K562 (cell line): ENCODE measurements around the gene CDH8. TPM values are rescaled to one million over a fixed set of nuclear protein-coding genes. Genes with fewer than 3 reads are reported as not detected.

Experiments
- ATAC-seq: fragments of 200-7000 bp; cut with Tn5 transposase; 3 replicates; pipeline ENCODE4 v1.9.1; 2020; ENCODE audit warnings: moderate library complexity
- BruUV-seq: library from RNA; stranded (reverse); fragments of 400-500 nt; replicated peaks from 2 replicates; lab custom pipeline; 2021; lab: Mats Ljungman, UMichigan
- CTCF ChIA-PET: fragments of 300-600 bp; formaldehyde crosslinking; extraction: SDS; loops from one replicate; lab custom pipeline; 2021; ENCODE audit warnings: low intra/inter-chr PET ratio; lab: Yijun Ruan, JAX
- POLR2A ChIA-PET: fragments of 300-600, 350-650 bp; sonication (Branson Sonifier 250); formaldehyde crosslinking; extraction: SDS; loops from one replicate; lab custom pipeline; 2021; ENCODE audit warnings: antibody characterized with exemption, inconsistent platforms; lab: Yijun Ruan, JAX
- DNase-seq, 4 experiments: peaks; one replicate each; pipeline versions ENCODE4 v3.0.0 to v3.0.0-alpha.2; 2011 to 2018; ENCODE audit warnings: low spot score in 3 of 4, mixed read lengths in 3 of 4; ENCODE audit errors: extremely low read depth in 1 of 4
- FAIRE-seq: peaks from 2 replicates; lab custom pipeline; 2011; peaks lifted over from hg19 to GRCh38; lab: Jason Lieb, UNC
- H2AFZ ChIP-seq: 2 replicates; pipeline ENCODE4 v1.6.0; 2011; ENCODE audit warnings: low read depth, low read length, control low read depth, inconsistent platforms
- H3K27ac ChIP-seq: fragments of 200-600 bp; 3 replicates; pipeline ENCODE4 v1.8.0; 2011; ENCODE audit warnings: low read depth, mild to moderate bottlenecking, control low read depth, inconsistent platforms, low read length, moderate library complexity, mixed read lengths; ENCODE audit errors: extremely low read depth
- H3K27me3 ChIP-seq, 2 experiments: fragments of 300-600 bp in 1 of 2; 2 replicates in 1 of 2; 3 replicates in 1 of 2; pipeline versions ENCODE4 v1.6.0 to v1.8.0; 2011; ENCODE audit warnings: inconsistent platforms in 2 of 2, low read length in 2 of 2, mild to moderate bottlenecking in 1 of 2, mixed read lengths in 1 of 2, moderate library complexity in 1 of 2; ENCODE audit not compliant: control insufficient read depth in 2 of 2, insufficient read depth in 2 of 2
- H3K36me3 ChIP-seq: fragments of 300-600 bp; 3 replicates; pipeline ENCODE4 v1.8.0; 2011; ENCODE audit warnings: mild to moderate bottlenecking, low read length, inconsistent platforms; ENCODE audit not compliant: control insufficient read depth, insufficient read depth
- H3K4me1 ChIP-seq, 2 experiments: fragments of 200-600 bp in 1 of 2; replicated peaks in 1 of 2; 2 replicates in 1 of 2; 3 replicates in 1 of 2; pipeline versions ENCODE4 v1.5.1 to v1.8.0; 2011; ENCODE audit warnings: inconsistent platforms in 2 of 2, low read length in 2 of 2, mild to moderate bottlenecking in 1 of 2, mixed read lengths in 1 of 2, moderate library complexity in 1 of 2; ENCODE audit not compliant: control insufficient read depth in 2 of 2, insufficient read depth in 2 of 2
- H3K4me2 ChIP-seq: 2 replicates; pipeline ENCODE4 v1.6.1; 2011; ENCODE audit warnings: low read length, control low read depth, inconsistent platforms, mixed read lengths; ENCODE audit not compliant: insufficient read depth
- H3K4me3 ChIP-seq: fragments of 200-600 bp; sonication (generic), shearing (Covaris generic); 2 replicates; pipeline ENCODE4 v1.5.1; 2016; ENCODE audit warnings: control low read depth, inconsistent platforms
- H3K79me2 ChIP-seq: fragments of 200-600 bp; 3 replicates; pipeline ENCODE4 v1.8.0; 2011; ENCODE audit warnings: low read length, inconsistent platforms; ENCODE audit not compliant: control insufficient read depth, insufficient read depth
- H3K9ac ChIP-seq, 2 experiments: 2 replicates each; pipeline versions ENCODE4 v1.6.0 to v1.6.1; 2011; ENCODE audit warnings: low read depth in 2 of 2, low read length in 2 of 2, control low read depth in 1 of 2, inconsistent platforms in 1 of 2, mild to moderate bottlenecking in 1 of 2, mixed read lengths in 1 of 2; ENCODE audit not compliant: insufficient read depth in 1 of 2
- H3K9me1 ChIP-seq: one replicate; pipeline ENCODE4 v1.6.0; 2011; ENCODE audit warnings: inconsistent platforms, mild to moderate bottlenecking, low read length, moderate library complexity; ENCODE audit not compliant: control insufficient read depth, insufficient read depth
- H3K9me3 ChIP-seq: replicated peaks from 2 replicates; pipeline ENCODE4 v1.5.1; 2011; ENCODE audit warnings: low read depth, low read length, inconsistent platforms; ENCODE audit not compliant: control insufficient read depth, insufficient read depth
- H4K20me1 ChIP-seq: replicated peaks from 2 replicates; pipeline ENCODE4 v1.6.1; 2011; ENCODE audit warnings: low read length, inconsistent platforms, mixed read lengths; ENCODE audit not compliant: control insufficient read depth, insufficient read depth
- ATF1 ChIP-seq, 2 experiments: fragments of 450-650 bp in 1 of 2; IDR thresholded peaks; 2 replicates each; pipeline ENCODE4 v1.6.1; 2016; ENCODE audit warnings: missing compliant biosample characterization in 1 of 2, missing genetic modification characterization in 1 of 2
- CREB5 ChIP-seq: fragments of 250-450 bp; sonication (Bioruptor Pico); IDR thresholded peaks from 2 replicates; pipeline ENCODE4 v1.5.0; 2020; ENCODE audit warnings: mild to moderate bottlenecking
- CREM ChIP-seq: IDR thresholded peaks from 2 replicates; pipeline ENCODE4 v1.6.1; 2014; ENCODE audit warnings: antibody characterized with exemption, low read depth
- CTCF ChIP-seq, 3 experiments: IDR thresholded peaks in 2 of 3; conservative IDR thresholded peaks in 1 of 3; 2 replicates each; pipeline ENCODE4 v1.5.1; 2011 to 2012; ENCODE audit warnings: low read length in 3 of 3, mild to moderate bottlenecking in 3 of 3, control low read depth in 2 of 3, improper control_type of control experiment in 1 of 3, inconsistent platforms in 1 of 3, low read depth in 1 of 3, mixed read lengths in 1 of 3, moderate library complexity in 1 of 3; ENCODE audit not compliant: insufficient read depth in 2 of 3
- MAZ ChIP-seq, 2 experiments: fragments of 450-650 bp in 1 of 2; sonication (generic) in 1 of 2; formaldehyde crosslinking; IDR thresholded peaks in 1 of 2; conservative IDR thresholded peaks in 1 of 2; 2 replicates each; pipeline versions ENCODE4 v1.4.0 to v1.5.0; 2020; ENCODE audit warnings: mild to moderate bottlenecking in 1 of 2, missing genetic modification reagents in 1 of 2
- MITF ChIP-seq: IDR thresholded peaks from 2 replicates; pipeline ENCODE4 v1.6.1; 2014; ENCODE audit warnings: antibody characterized with exemption
- NFE2 ChIP-seq: IDR thresholded peaks from 2 replicates; pipeline ENCODE4 v1.6.1; 2014; ENCODE audit warnings: antibody characterized with exemption, low read depth
- NFIC ChIP-seq: fragments of 450-650 bp; IDR thresholded peaks from 2 replicates; pipeline ENCODE4 v1.6.1; 2017; ENCODE audit warnings: mild to moderate bottlenecking, inconsistent platforms
- NUFIP1 ChIP-seq: fragments of 450-650 bp; IDR thresholded peaks from 2 replicates; pipeline ENCODE4 v1.6.1; 2018; ENCODE audit not compliant: partially characterized antibody
- RAD21 ChIP-seq, 2 experiments: fragments of 250-450 bp in 1 of 2; fragments of 450-650 bp in 1 of 2; sonication (Bioruptor Pico) in 1 of 2; formaldehyde crosslinking in 1 of 2; IDR thresholded peaks in 1 of 2; conservative IDR thresholded peaks in 1 of 2; 2 replicates each; pipeline versions ENCODE4 v1.4.0 to v1.8.0; 2020 to 2022; ENCODE audit warnings: mild to moderate bottlenecking in 2 of 2, moderate library complexity in 1 of 2
- SLC30A9 ChIP-seq: fragments of 250-450 bp; sonication (Bioruptor Pico); IDR thresholded peaks from 2 replicates; pipeline ENCODE4 v1.8.0; 2022; ENCODE audit warnings: mild to moderate bottlenecking, moderate library complexity
- UBTF ChIP-seq, 2 experiments: IDR thresholded peaks; 2 replicates each; pipeline ENCODE4 v1.6.1; 2012; ENCODE audit warnings: improper control_type of control experiment in 2 of 2, low read depth in 2 of 2, low read length in 2 of 2, borderline replicate concordance in 1 of 2
- ZBTB8A ChIP-seq: fragments of 450-650 bp; IDR thresholded peaks from 2 replicates; pipeline ENCODE4 v1.6.1; 2018; ENCODE audit warnings: mild to moderate bottlenecking, moderate library complexity; ENCODE audit not compliant: partially characterized antibody
- ZFP91 ChIP-seq: sonication (generic); formaldehyde crosslinking; IDR thresholded peaks from 2 replicates; pipeline ENCODE4 v1.8.0; 2022; ENCODE audit warnings: mild to moderate bottlenecking, missing genetic modification reagents
- WGBS: fragments of 100-300 bp; shearing (Covaris generic); methylation state at CpG from one replicate; pipeline ENCODE4 v1.1.6; 2016; ENCODE audit warnings: low coverage, mixed read lengths; ENCODE audit not compliant: insufficient coverage; ENCODE audit errors: missing lambda C conversion rate; 5-methylcytosine and 5-hydroxymethylcytosine counted together
- in situ Hi-C: fragments of 300-500 bp; cut with MboI; formaldehyde crosslinking; loops from 4 replicates; pipeline ENCODE4 v1.15.0; 2018; ENCODE audit warnings: inconsistent platforms, mixed read lengths
- intact Hi-C: fragments of 100-400 bp; cut with micrococcal nuclease; formaldehyde crosslinking; loops from 2 replicates; pipeline ENCODE4 v1.14.2; 2022
- polyA plus RNA-seq, 8 experiments: library from polyadenylated mRNA; depleted of rRNA in 4 of 8; stranded (reverse) in 5 of 8; unstranded in 3 of 8; fragments of >200 nt; fragmentation: Nextera tagmentation in 2 of 8; fragmentation: Illumina TruSeq in 1 of 8; extraction: Ambion mirVana in 2 of 8; extraction: Trizol in 1 of 8; gene quantifications; 2 replicates each; pipeline versions ENCODE4 v1.2.1 to v1.2.3, GENCODE V29; 2011 to 2014; ENCODE audit warnings: inconsistent platforms in 1 of 8, missing spikeins in 1 of 8
- total RNA-seq, 7 experiments: library from RNA; depleted of rRNA in 6 of 7; stranded (reverse); fragments of >200 nt in 6 of 7; fragmentation: Illumina TruSeq in 2 of 7; extraction: Trizol in 2 of 7; gene quantifications; 2 replicates each; pipeline versions ENCODE4 v1.2.1 to v1.2.3, GENCODE V29; 2011 to 2021; ENCODE audit warnings: low replicate concordance in 1 of 7

CDH8 gene
- total and polyA plus RNA-seq, 9 of the 15 experiments (the other 6 are each of a cell fraction or from before 2014, with no cell fraction given): 0.22 to 1.4 (median 0.42) TPM; not detected in 4

GRCh38 chr16:61879306-61879705 is 156.9 kb downstream of the CDH8 start:
- no peaks in the 10 kb centered on the region for H4K20me1 ChIP-seq
- in situ Hi-C loops (no loop called here), intact Hi-C loops (no loop called here)
- no peaks in the 10 kb centered on the region for H3K36me3 ChIP-seq
- POLR2A ChIA-PET: no interaction called here
- BruUV-seq: no TSS peak
- no peaks in the 10 kb centered on the region for H3K4me1 ChIP-seq
- DNase-seq (no peak), FAIRE-seq (no peak), ATAC-seq (no peak)
- 0% methylated on average over 3 of the region's 3 CpGs for WGBS
- no peaks in the 10 kb centered on the region for H3K9me1 ChIP-seq
- no peaks in the 10 kb centered on the region for H3K27me3 ChIP-seq
- H3K9me3 ChIP-seq: no peaks in the 10 kb centered on the region; the same call in 1 of the 2 replicates
- no peaks in the 10 kb centered on the region for H3K79me2 ChIP-seq
- no peak overlapping the region for H2AFZ ChIP-seq
- no peak overlapping the region for H3K4me3 ChIP-seq
- H3K27ac ChIP-seq: no peak overlapping the region
- CTCF ChIA-PET: no interaction called here
- H3K4me2 ChIP-seq: no peak overlapping the region
- no peak overlapping the region for H3K9ac ChIP-seq
- TF ChIP-seq NUFIP1 (no peak), MITF (no peak), ZBTB8A (no peak), NFIC (no peak), MAZ (CRISPR knock-in tag; conservative IDR thresholded peaks at IDR 0.05 in 1 of 2, IDR thresholded peaks at IDR 0.05 in 1 of 2) (no peak), CREB5 (CRISPR knock-in tag) (no peak), CTCF (IDR thresholded peaks at IDR 0.05 in 2 of 3, conservative IDR thresholded peaks at IDR 0.05 in 1 of 3; ENCODE audit: insufficient read depth in 2 of 3, low read depth in 1 of 3, low read length in 3 of 3) (no peak), ATF1 (CRISPR knock-in tag; IDR thresholded peaks at IDR 0.05) (no peak), ATF1 (tag; IDR thresholded peaks at IDR 0.05) (no peak), CREM (no peak), SLC30A9 (CRISPR knock-in tag) (no peak), ZFP91 (CRISPR knock-in tag) (no peak), UBTF (IDR thresholded peaks at IDR 0.05; ENCODE audit: borderline replicate concordance in 1 of 2, low read depth in 2 of 2, low read length in 2 of 2) (no peak), RAD21 (CRISPR knock-in tag; conservative IDR thresholded peaks at IDR 0.05 in 1 of 2, IDR thresholded peaks at IDR 0.05 in 1 of 2) (no peak), NFE2 (no peak)
